NCI-H128 (cell line): Measurements from ENCODE around the gene KRTAP10-1.

Experiments
- DNase-seq: peaks from one replicate; lab custom pipeline; 2025; ENCODE audit not compliant: unreplicated experiment; lab: John Stamatoyannopoulos, UW

KRTAP10-1 gene

GRCh38 chr21:44529503-44530125, 10.4 kb downstream of the KRTAP10-1 start:
- no peak for DNase-seq

GRCh38 chr21:44529011-44529421, 11.0 kb downstream of the KRTAP10-1 start:
- no peak for DNase-seq

GRCh38 chr21:44528634-44528995, 11.4 kb downstream of the KRTAP10-1 start:
- no peak for DNase-seq

- no peak for DNase-seq
Measured at GRCh38 chr21:44527983-44528633, 11.9 kb downstream of the KRTAP10-1 start.

- no peak for DNase-seq
Measured at GRCh38 chr21:44527156-44527982, 12.6 kb downstream of the KRTAP10-1 start.

- no peak for DNase-seq
Measured at GRCh38 chr21:44526096-44526997, 13.6 kb downstream of the KRTAP10-1 start.

- no peak for DNase-seq
Measured at GRCh38 chr21:44525391-44526095, 14.5 kb downstream of the KRTAP10-1 start.

- DNase-seq, result no peak
Measured at GRCh38 chr21:44524414-44525371, 15.3 kb downstream of the KRTAP10-1 start.

GRCh38 chr21:44523567-44524413, 16.2 kb downstream of the KRTAP10-1 start:
- DNase-seq, result no peak

GRCh38 chr21:44522753-44523204, 17.2 kb downstream of the KRTAP10-1 start:
- DNase-seq, result no peak

GRCh38 chr21:44521928-44522752, 17.9 kb downstream of the KRTAP10-1 start:
- DNase-seq, result no peak

- DNase-seq, result no peak
Measured at GRCh38 chr21:44521301-44521927, 18.6 kb downstream of the KRTAP10-1 start.

- DNase-seq, result no peak
Measured at GRCh38 chr21:44520326-44521300, 19.4 kb downstream of the KRTAP10-1 start.

GRCh38 chr21:44519346-44520325, 20.4 kb downstream of the KRTAP10-1 start:
- no peak for DNase-seq

- no peak for DNase-seq
Measured at GRCh38 chr21:44518686-44519085, 21.3 kb downstream of the KRTAP10-1 start.
